Hepatocyte (in vitro differentiated cells): ENCODE results near the gene TMED8. TPM values are rescaled to one million over a fixed set of nuclear protein-coding genes. Genes with fewer than 3 reads are reported as not detected.
"Not testable (repeated sequence)": the region's sequence is repeated elsewhere in the genome, so short reads cannot be mapped to it uniquely, and the experiment has no call there.

Experiments
- DNase-seq: peaks from one replicate; pipeline ENCODE4 v3.0.0-alpha.2; 2016; ENCODE audit warnings: low spot score
- H2AFZ ChIP-seq: fragments of 200-600 bp; sonication (generic); 2 replicates; pipeline ENCODE4 v1.6.0; 2016; ENCODE audit warnings: antibody characterized with exemption, mild to moderate bottlenecking
- H3K27ac ChIP-seq: fragments of 200-600 bp; sonication (generic); 2 replicates; pipeline ENCODE4 v1.5.1; 2016; ENCODE audit warnings: mild to moderate bottlenecking
- H3K27me3 ChIP-seq: fragments of 200-600 bp; sonication (generic); 2 replicates; pipeline ENCODE4 v1.6.1; 2016
- H3K36me3 ChIP-seq: fragments of 200-600 bp; sonication (generic); replicated peaks from 2 replicates; pipeline ENCODE4 v1.5.1; 2016; ENCODE audit warnings: low read depth; ENCODE audit not compliant: insufficient read depth
- H3K4me1 ChIP-seq: fragments of 200-600 bp; sonication (generic); 2 replicates; pipeline ENCODE4 v1.5.1; 2016; ENCODE audit warnings: mild to moderate bottlenecking, moderate library complexity; ENCODE audit not compliant: insufficient read depth
- H3K4me2 ChIP-seq: fragments of 200-600 bp; sonication (generic); 2 replicates; pipeline ENCODE4 v1.6.0; 2016
- H3K4me3 ChIP-seq: fragments of 200-600 bp; sonication (generic); 2 replicates; pipeline ENCODE4 v1.5.1; 2016; ENCODE audit warnings: mild to moderate bottlenecking
- H3K79me2 ChIP-seq: fragments of 200-600 bp; sonication (generic); 2 replicates; pipeline ENCODE4 v1.6.0; 2017; ENCODE audit warnings: mild to moderate bottlenecking
- H3K9me2 ChIP-seq: fragments of 200-600 bp; sonication (generic); replicated peaks from 2 replicates; pipeline ENCODE4 v1.6.0; 2017; ENCODE audit warnings: mild to moderate bottlenecking; ENCODE audit not compliant: insufficient read depth
- H3K9me3 ChIP-seq: fragments of 200-600 bp; sonication (generic); 2 replicates; pipeline ENCODE4 v1.5.1; 2016; ENCODE audit warnings: low read depth, mild to moderate bottlenecking
- H4K20me1 ChIP-seq: fragments of 200-600 bp; sonication (generic); 2 replicates; pipeline ENCODE4 v1.6.0; 2016; ENCODE audit warnings: mild to moderate bottlenecking; ENCODE audit not compliant: insufficient read depth, poor library complexity, severe bottlenecking
- CTCF ChIP-seq: fragments of 200-600 bp; sonication (generic); IDR thresholded peaks from 2 replicates; pipeline ENCODE4 v1.5.1; 2016; ENCODE audit warnings: antibody characterized with exemption, mild to moderate bottlenecking; ENCODE audit not compliant: poor library complexity
- EZH2 ChIP-seq: fragments of 200-600 bp; sonication (generic); IDR thresholded peaks from 2 replicates; pipeline ENCODE4 v1.6.1; 2016; ENCODE audit warnings: antibody characterized with exemption, mild to moderate bottlenecking, borderline replicate concordance
- EZH2phosphoT487 ChIP-seq: fragments of 200-600 bp; sonication (generic); IDR thresholded peaks from one replicate; pipeline ENCODE4 v1.6.1; 2018; ENCODE audit warnings: antibody characterized with exemption, mild to moderate bottlenecking, low read depth, moderate library complexity; ENCODE audit not compliant: unreplicated experiment, severe bottlenecking
- WGBS: methylation state at CpG from one replicate; pipeline ENCODE4 v1.1.6; 2016; ENCODE audit warnings: low lambda C conversion rate; ENCODE audit errors: missing lambda C conversion rate; 5-methylcytosine and 5-hydroxymethylcytosine counted together
- polyA plus RNA-seq: library from polyadenylated mRNA; unstranded; fragments of >200 nt; fragmentation: Nextera tagmentation; extraction: Ambion mirVana; gene quantifications from 2 replicates; pipeline ENCODE4 v1.2.1, GENCODE V29; 2016
- total RNA-seq: library from RNA; depleted of rRNA; stranded (reverse); fragments of >200 nt; gene quantifications from 2 replicates; pipeline ENCODE4 v1.2.3, GENCODE V29; 2014

The TMED8 gene
- total and polyA plus RNA-seq, 2 experiments from 2014 or later = 4.0 to 16.0 TPM

GRCh38 chr14:77423423-77423822 lies 46.5 kb upstream of the TMED8 start, which contains the start of gene NOXRED1:
Gene NOXRED1 (minus strand): TSS chr14:77423523. CDS start chr14:77422889, 634 bp downstream.
- no peak within 1 kb of the TSS for H3K27ac ChIP-seq

GRCh38 chr14:77421201-77421600 lies 44.3 kb upstream of the TMED8 start:
- Histone ChIP-seq H3K79me2 (no peaks in the 10 kb centered on the region), H3K36me3 (no peaks in the 10 kb centered on the region), H3K4me3 (no peak overlapping the region), H3K27ac (no peak overlapping the region), H3K4me1 (no peaks in the 10 kb centered on the region), H4K20me1 (no peaks in the 10 kb centered on the region), H2AFZ (no peak overlapping the region), H3K9me3 (peaks cover 12% of the 10 kb centered on the region), H3K9me2 (no peaks in the 10 kb centered on the region), H3K4me2 (no peak overlapping the region), H3K27me3 (no peaks in the 10 kb centered on the region)
- DNase-seq = no peak
- TF ChIP-seq EZH2phosphoT487 (no peak), EZH2 (no peak), CTCF (no peak)
- WGBS = 81% methylated on average over 2 of the region's 2 CpGs

More at GRCh38 chr14:77423423-77423822, 46.5 kb upstream of the TMED8 start, which contains the start of gene NOXRED1:
- no peak within 1 kb of the TSS for H3K4me3 ChIP-seq
- WGBS = 97% methylated on average over 1 of the region's 1 CpG
- H3K9me3 ChIP-seq = peaks cover 12% of the 10 kb centered on the region
- H3K9me2 ChIP-seq = no peaks in the 10 kb centered on the region
- no peaks in the 10 kb centered on the region for H3K27me3 ChIP-seq
- H3K4me1 ChIP-seq = no peaks in the 10 kb centered on the region
- no peak for DNase-seq
- no peaks in the 10 kb centered on the region for H4K20me1 ChIP-seq
- H3K79me2 ChIP-seq = no peaks in the 10 kb centered on the region
- no peak within 1 kb of the TSS for H3K4me2 ChIP-seq
- H3K36me3 ChIP-seq = no peaks in the 10 kb centered on the region
- no peak within 1 kb of the TSS for H2AFZ ChIP-seq
- TF ChIP-seq CTCF (no peak), EZH2 (no peak), EZH2phosphoT487 (no peak)

- no peaks in the 10 kb centered on the region for H3K4me1 ChIP-seq
- H3K4me3 ChIP-seq = no peak overlapping the region
- H2AFZ ChIP-seq = no peak overlapping the region
- H3K9me2 ChIP-seq = no peaks in the 10 kb centered on the region
- WGBS = over 99% methylated on average over 8 of the region's 8 CpGs
- no peak for DNase-seq
- no peaks in the 10 kb centered on the region for H3K27me3 ChIP-seq
- H4K20me1 ChIP-seq = no peaks in the 10 kb centered on the region
- H3K27ac ChIP-seq = no peak overlapping the region
- no peak for TF ChIP-seq EZH2
- TF ChIP-seq CTCF = no peak
- no peak for TF ChIP-seq EZH2phosphoT487
- H3K9me3 ChIP-seq = peaks cover 12% of the 10 kb centered on the region
- H3K36me3 ChIP-seq = no peaks in the 10 kb centered on the region
- no peak overlapping the region for H3K4me2 ChIP-seq
- no peaks in the 10 kb centered on the region for H3K79me2 ChIP-seq
Observed at GRCh38 chr14:77416836-77417235, 39.9 kb upstream of the TMED8 start.

- DNase-seq, H3K27ac ChIP-seq, H3K79me2 ChIP-seq, H2AFZ ChIP-seq, H3K4me3 ChIP-seq, H3K4me2 ChIP-seq, H3K27me3 ChIP-seq, H3K9me3 ChIP-seq, H3K4me1 ChIP-seq, H3K36me3 ChIP-seq, H3K9me2 ChIP-seq, H4K20me1 ChIP-seq: not testable (repeated sequence)
- WGBS = 69% methylated on average over 2 of the region's 3 CpGs
Observed at GRCh38 chr14:77416098-77416497, 39.2 kb upstream of the TMED8 start.

GRCh38 chr14:77415403-77416030 lies 38.6 kb upstream of the TMED8 start:
- not testable (repeated sequence) for H3K4me2 ChIP-seq, H4K20me1 ChIP-seq
- 94% methylated on average over 10 of the region's 10 CpGs for WGBS

More at GRCh38 chr14:77415403-77416030, 38.6 kb upstream of the TMED8 start:
- DNase-seq, H3K36me3 ChIP-seq, H3K79me2 ChIP-seq, H2AFZ ChIP-seq, H3K27ac ChIP-seq, H3K4me1 ChIP-seq, H3K4me3 ChIP-seq, H3K27me3 ChIP-seq, H3K9me2 ChIP-seq, H3K9me3 ChIP-seq: not testable (repeated sequence)
